Astrocyte (in vitro differentiated cells and primary cell): Measurements from ENCODE around the gene GIPC3. TPM values are rescaled to one million over a fixed set of nuclear protein-coding genes. Genes with fewer than 3 reads are reported as not detected.

Source experiments
- DNase-seq: peaks from one replicate; pipeline ENCODE4 v3.0.0-alpha.2; 2010; ENCODE audit warnings: low read depth
- FAIRE-seq: peaks from 2 replicates; lab custom pipeline; 2011; peaks lifted over from hg19 to GRCh38; lab: Jason Lieb, UNC
- H2AFZ ChIP-seq: 2 replicates; pipeline ENCODE4 v1.6.0; 2012; ENCODE audit warnings: low read depth, low read length, inconsistent platforms
- H3K27ac ChIP-seq: 2 replicates; pipeline ENCODE4 v1.5.1; 2011; ENCODE audit warnings: low read depth, low read length, inconsistent platforms
- H3K27me3 ChIP-seq: 2 replicates; pipeline ENCODE4 v1.6.0; 2011; ENCODE audit warnings: low read length, inconsistent platforms; ENCODE audit not compliant: insufficient read depth
- H3K36me3 ChIP-seq: 2 replicates; pipeline ENCODE4 v1.5.1; 2011; ENCODE audit warnings: low read length, inconsistent platforms; ENCODE audit not compliant: insufficient read depth
- H3K4me1 ChIP-seq: 2 replicates; pipeline ENCODE4 v1.5.1; 2011; ENCODE audit warnings: low read length, inconsistent platforms; ENCODE audit not compliant: insufficient read depth
- H3K4me2 ChIP-seq: 2 replicates; pipeline ENCODE4 v1.6.0; 2012; ENCODE audit warnings: low read length, inconsistent platforms
- H3K4me3 ChIP-seq: 2 replicates; pipeline ENCODE4 v1.5.1; 2011; ENCODE audit warnings: low read depth, mild to moderate bottlenecking, low read length, inconsistent platforms; ENCODE audit not compliant: insufficient read depth
- H3K79me2 ChIP-seq: 2 replicates; pipeline ENCODE4 v1.6.0; 2012; ENCODE audit warnings: mild to moderate bottlenecking, low read length, inconsistent platforms; ENCODE audit not compliant: insufficient read depth
- H3K9ac ChIP-seq: 2 replicates; pipeline ENCODE4 v1.6.0; 2012; ENCODE audit warnings: mild to moderate bottlenecking, low read length, inconsistent platforms
- H3K9me3 ChIP-seq: 2 replicates; pipeline ENCODE4 v1.5.1; 2012; ENCODE audit warnings: low read depth, mild to moderate bottlenecking, low read length, inconsistent platforms; ENCODE audit not compliant: insufficient read depth
- H4K20me1 ChIP-seq: 2 replicates; pipeline ENCODE4 v1.6.0; 2012; ENCODE audit warnings: low read length, inconsistent platforms; ENCODE audit not compliant: insufficient read depth
- H3K27ac Mint-ChIP-seq: one replicate; pipeline ENCODE4 v1.8.0; 2021; ENCODE audit warnings: mild to moderate bottlenecking, mixed read lengths; ENCODE audit not compliant: unreplicated experiment
- H3K27me3 Mint-ChIP-seq: one replicate; pipeline ENCODE4 v1.8.0; 2021; ENCODE audit warnings: low read depth, mixed read lengths; ENCODE audit not compliant: unreplicated experiment
- H3K36me3 Mint-ChIP-seq: one replicate; pipeline ENCODE4 v1.8.0; 2021; ENCODE audit warnings: low read depth, mixed read lengths; ENCODE audit not compliant: unreplicated experiment
- H3K4me1 Mint-ChIP-seq: one replicate; pipeline ENCODE4 v1.8.0; 2021; ENCODE audit warnings: low read depth, mixed read lengths; ENCODE audit not compliant: unreplicated experiment
- H3K4me3 Mint-ChIP-seq: one replicate; pipeline ENCODE4 v1.8.0; 2021; ENCODE audit warnings: mild to moderate bottlenecking, moderate library complexity, mixed read lengths; ENCODE audit not compliant: unreplicated experiment
- H3K9me3 Mint-ChIP-seq: one replicate; pipeline ENCODE4 v1.8.0; 2021; ENCODE audit warnings: mild to moderate bottlenecking, mixed read lengths; ENCODE audit not compliant: unreplicated experiment
- CTCF ChIP-seq: IDR thresholded peaks from 2 replicates; pipeline ENCODE4 v1.5.1; 2011; ENCODE audit warnings: low read depth, mild to moderate bottlenecking, inconsistent platforms, low read length, moderate library complexity; ENCODE audit not compliant: insufficient read depth
- EZH2 ChIP-seq: IDR thresholded peaks from 2 replicates; pipeline ENCODE4 v1.6.1; 2012; ENCODE audit warnings: mild to moderate bottlenecking, low read length, inconsistent platforms; ENCODE audit not compliant: insufficient read depth
- total RNA-seq: library from RNA; stranded (reverse); gene quantifications from 2 replicates; pipeline ENCODE4 v1.2.1, GENCODE V29; 2021

GIPC3 gene
- total RNA-seq, 1 donor from 2014 or later, result 0.09 TPM

- Mint-ChIP-seq H3K4me3 (no peak overlapping the region), H3K27me3 (peaks cover 6% of the 10 kb centered on the region), H3K9me3 (no peaks in the 10 kb centered on the region), H3K27ac (no peak overlapping the region), H3K4me1 (peaks cover 7% of the 10 kb centered on the region), H3K36me3 (peaks cover 4% of the 10 kb centered on the region)
- Histone ChIP-seq H3K36me3 (no peaks in the 10 kb centered on the region), H3K4me3 (no peak overlapping the region), H3K9ac (no peak overlapping the region), H3K27ac (no peak overlapping the region), H3K79me2 (no peaks in the 10 kb centered on the region), H4K20me1 (peaks cover 6% of the 10 kb centered on the region), H3K4me1 (peaks cover 21% of the 10 kb centered on the region), H2AFZ (no peak overlapping the region), H3K4me2 (no peak overlapping the region), H3K27me3 (no peaks in the 10 kb centered on the region), H3K9me3 (no peaks in the 10 kb centered on the region)
- TF ChIP-seq EZH2 (no peak), CTCF (no peak)
- no peak for DNase-seq
- no peak for FAIRE-seq
Measured at GRCh38 chr19:3610745-3611717, 25.8 kb downstream of the GIPC3 start.

- Histone ChIP-seq H3K4me3 (no peak overlapping the region), H2AFZ (no peak overlapping the region), H3K4me1 (peaks cover 19% of the 10 kb centered on the region), H3K27me3 (no peaks in the 10 kb centered on the region), H3K4me2 (no peak overlapping the region), H4K20me1 (peaks cover 6% of the 10 kb centered on the region), H3K36me3 (no peaks in the 10 kb centered on the region), H3K9ac (no peak overlapping the region), H3K9me3 (no peaks in the 10 kb centered on the region), H3K79me2 (no peaks in the 10 kb centered on the region), H3K27ac (no peak overlapping the region)
- TF ChIP-seq CTCF (no peak), EZH2 (no peak)
- H3K9me3 Mint-ChIP-seq, result no peaks in the 10 kb centered on the region
- peaks cover 6% of the 10 kb centered on the region for H3K27me3 Mint-ChIP-seq
- no peak for DNase-seq
- no peak overlapping the region for H3K27ac Mint-ChIP-seq
- no peak for FAIRE-seq
- peaks cover 7% of the 10 kb centered on the region for H3K4me1 Mint-ChIP-seq
- no peak overlapping the region for H3K4me3 Mint-ChIP-seq
- H3K36me3 Mint-ChIP-seq, result peaks cover 4% of the 10 kb centered on the region
Measured at GRCh38 chr19:3611841-3612240, 26.6 kb downstream of the GIPC3 start.

- Mint-ChIP-seq H3K36me3 (peaks cover 8% of the 10 kb centered on the region), H3K27ac (no peak overlapping the region), H3K4me3 (no peak overlapping the region), H3K4me1 (peaks cover 7% of the 10 kb centered on the region), H3K9me3 (no peaks in the 10 kb centered on the region), H3K27me3 (peaks cover 6% of the 10 kb centered on the region)
- Histone ChIP-seq H3K4me2 (no peak overlapping the region), H3K4me1 (peaks cover 14% of the 10 kb centered on the region), H3K27me3 (no peaks in the 10 kb centered on the region), H4K20me1 (peaks cover 6% of the 10 kb centered on the region), H3K9ac (no peak overlapping the region), H3K4me3 (no peak overlapping the region), H3K36me3 (no peaks in the 10 kb centered on the region), H2AFZ (no peak overlapping the region), H3K27ac (no peak overlapping the region), H3K9me3 (no peaks in the 10 kb centered on the region), H3K79me2 (no peaks in the 10 kb centered on the region)
- FAIRE-seq (no peak), DNase-seq (no peak)
- no peak for TF ChIP-seq EZH2
- no peak for TF ChIP-seq CTCF
Measured at GRCh38 chr19:3612330-3612729, 27.1 kb downstream of the GIPC3 start.
